ENCODE results near the gene LAMA2.
A peak's percentile ranks its signal among the peaks of the same experiment; 100 is the strongest.

Gene LAMA2

GRCh38 chr6:129312880-129313279 lies 429.9 kb downstream of the LAMA2 start:
- in situ Hi-C loops (cut with HindIII; ENCODE audit: low pct_ligation_motif_present, low sequenced_read_pairs) = no loop called here
- DNase-seq = peak; percentile 80
- Histone ChIP-seq H3K4me3 (ENCODE audit: low read depth, low read length) (no peak overlapping the region), H3K36me3 (replicated peaks) (no peaks in the 10 kb centered on the region), H3K27ac (no peak overlapping the region), H3K27me3 (replicated peaks) (no peaks in the 10 kb centered on the region)
- TF ChIP-seq, protein P1, sequence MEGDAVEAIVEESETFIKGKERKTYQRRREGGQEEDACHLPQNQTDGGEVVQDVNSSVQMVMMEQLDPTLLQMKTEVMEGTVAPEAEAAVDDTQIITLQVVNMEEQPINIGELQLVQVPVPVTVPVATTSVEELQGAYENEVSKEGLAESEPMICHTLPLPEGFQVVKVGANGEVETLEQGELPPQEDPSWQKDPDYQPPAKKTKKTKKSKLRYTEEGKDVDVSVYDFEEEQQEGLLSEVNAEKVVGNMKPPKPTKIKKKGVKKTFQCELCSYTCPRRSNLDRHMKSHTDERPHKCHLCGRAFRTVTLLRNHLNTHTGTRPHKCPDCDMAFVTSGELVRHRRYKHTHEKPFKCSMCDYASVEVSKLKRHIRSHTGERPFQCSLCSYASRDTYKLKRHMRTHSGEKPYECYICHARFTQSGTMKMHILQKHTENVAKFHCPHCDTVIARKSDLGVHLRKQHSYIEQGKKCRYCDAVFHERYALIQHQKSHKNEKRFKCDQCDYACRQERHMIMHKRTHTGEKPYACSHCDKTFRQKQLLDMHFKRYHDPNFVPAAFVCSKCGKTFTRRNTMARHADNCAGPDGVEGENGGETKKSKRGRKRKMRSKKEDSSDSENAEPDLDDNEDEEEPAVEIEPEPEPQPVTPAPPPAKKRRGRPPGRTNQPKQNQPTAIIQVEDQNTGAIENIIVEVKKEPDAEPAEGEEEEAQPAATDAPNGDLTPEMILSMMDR (IDR thresholded peaks at IDR 0.05; ENCODE audit: low read depth, low read length, missing control alignments) = no peak

GRCh38 chr6:129314575-129314974 lies 431.6 kb downstream of the LAMA2 start:
- in situ Hi-C loops (cut with HindIII; ENCODE audit: low pct_ligation_motif_present, low sequenced_read_pairs) = no loop called here
- no peaks in the 10 kb centered on the region for H3K27me3 ChIP-seq (replicated peaks)
- no peaks in the 10 kb centered on the region for H3K36me3 ChIP-seq (replicated peaks)
- no peak for DNase-seq
- TF ChIP-seq, protein P1 (IDR thresholded peaks at IDR 0.05; ENCODE audit: low read depth, low read length, missing control alignments) = no peak
- H3K27ac ChIP-seq = no peak overlapping the region
- H3K4me3 ChIP-seq (ENCODE audit: low read depth, low read length) = no peak overlapping the region

GRCh38 chr6:129317931-129318820 lies 435.2 kb downstream of the LAMA2 start:
- Histone ChIP-seq H3K27ac (no peak overlapping the region), H3K27me3 (replicated peaks) (no peaks in the 10 kb centered on the region), H3K4me3 (ENCODE audit: low read depth, low read length) (no peak overlapping the region), H3K36me3 (replicated peaks) (no peaks in the 10 kb centered on the region)
- peak; percentile 9 for DNase-seq
- in situ Hi-C loops (cut with HindIII; ENCODE audit: low pct_ligation_motif_present, low sequenced_read_pairs) = no loop called here
- TF ChIP-seq, protein P1 (IDR thresholded peaks at IDR 0.05; ENCODE audit: low read depth, low read length, missing control alignments) = no peak

- Histone ChIP-seq H3K27me3 (replicated peaks) (no peaks in the 10 kb centered on the region), H3K27ac (no peak overlapping the region), H3K36me3 (replicated peaks) (no peaks in the 10 kb centered on the region), H3K4me3 (ENCODE audit: low read depth, low read length) (no peak overlapping the region)
- TF ChIP-seq, protein P1 (IDR thresholded peaks at IDR 0.05; ENCODE audit: low read depth, low read length, missing control alignments) = no peak
- in situ Hi-C loops (cut with HindIII; ENCODE audit: low pct_ligation_motif_present, low sequenced_read_pairs) = no loop called here
- no peak for DNase-seq
Observed at GRCh38 chr6:129320892-129321291, 438.0 kb downstream of the LAMA2 start.

- TF ChIP-seq, protein P1 (IDR thresholded peaks at IDR 0.05; ENCODE audit: low read depth, low read length, missing control alignments) = no peak
- Histone ChIP-seq H3K27me3 (replicated peaks) (no peaks in the 10 kb centered on the region), H3K4me3 (ENCODE audit: low read depth, low read length) (no peak overlapping the region), H3K27ac (no peak overlapping the region), H3K36me3 (replicated peaks) (no peaks in the 10 kb centered on the region)
- DNase-seq = peak; percentile 4
- in situ Hi-C loops (cut with HindIII; ENCODE audit: low pct_ligation_motif_present, low sequenced_read_pairs) = no loop called here
Observed at GRCh38 chr6:129321303-129321702, 438.4 kb downstream of the LAMA2 start.
